CD4-positive, alpha-beta memory T cell (primary cell): ENCODE measurements around the gene SDHB. TPM values are rescaled to one million over a fixed set of nuclear protein-coding genes. Genes with fewer than 3 reads are reported as not detected.

ENCODE experiments used
- CTCF ChIA-PET: fragments of 350-600 bp; sonication (Branson Sonifier 250); formaldehyde crosslinking; loops from one replicate; lab custom pipeline; 2021; ENCODE audit warnings: inconsistent platforms; ENCODE audit not compliant: partially characterized antibody; lab: Charles Lee
- POLR2A ChIA-PET: fragments of 350-600 bp; sonication (Branson Sonifier 250); formaldehyde crosslinking; loops from one replicate; lab custom pipeline; 2021; ENCODE audit not compliant: partially characterized antibody; lab: Charles Lee
- DNase-seq, 5 donors: peaks; one replicate each; pipeline versions ENCODE4 v3.0.0 to v3.0.0-alpha.2; 2020 to 2022; ENCODE audit warnings: mixed read lengths in 1 of 5
- H3K27ac ChIP-seq: one replicate; pipeline ENCODE4 v1.7.0; 2013; ENCODE audit warnings: low read depth, low read length
- H3K27me3 ChIP-seq: 2 replicates; pipeline ENCODE4 v1.7.0; 2013; ENCODE audit warnings: mild to moderate bottlenecking, low read length, moderate library complexity; ENCODE audit not compliant: insufficient read depth
- H3K36me3 ChIP-seq: 2 replicates; pipeline ENCODE4 v1.7.0; 2013; ENCODE audit warnings: mild to moderate bottlenecking, low read length, moderate library complexity; ENCODE audit not compliant: insufficient read depth
- H3K4me1 ChIP-seq: 2 replicates; pipeline ENCODE4 v1.7.0; 2013; ENCODE audit warnings: mild to moderate bottlenecking, low read length, moderate library complexity; ENCODE audit not compliant: insufficient read depth
- H3K4me3 ChIP-seq, 2 donors: one replicate each; pipeline ENCODE4 v1.7.0; 2013; ENCODE audit warnings: low read length in 2 of 2, mild to moderate bottlenecking in 1 of 2
- H3K9me3 ChIP-seq, 2 donors: one replicate each; pipeline ENCODE4 v1.7.0; 2013; ENCODE audit warnings: low read length in 2 of 2, control low read depth in 1 of 2; ENCODE audit not compliant: control insufficient read depth in 1 of 2
- H3K27ac Mint-ChIP-seq, 7 donors: one replicate each; pipeline ENCODE4 v1.8.0; 2020 to 2021; ENCODE audit warnings: mixed read lengths in 7 of 7, mild to moderate bottlenecking in 6 of 7, inconsistent platforms in 3 of 7, moderate library complexity in 3 of 7
- H3K27me3 Mint-ChIP-seq, 2 donors: one replicate each; pipeline ENCODE4 v1.8.0; 2020 to 2021; ENCODE audit warnings: mixed read lengths in 2 of 2
- H3K36me3 Mint-ChIP-seq, 2 donors: one replicate each; pipeline ENCODE4 v1.8.0; 2020 to 2021; ENCODE audit warnings: mixed read lengths in 2 of 2, inconsistent platforms in 1 of 2, mild to moderate bottlenecking in 1 of 2
- H3K4me1 Mint-ChIP-seq, 4 donors: one replicate each; pipeline ENCODE4 v1.8.0; 2020 to 2021; ENCODE audit warnings: mixed read lengths in 4 of 4, mild to moderate bottlenecking in 1 of 4
- H3K4me3 Mint-ChIP-seq, 8 donors: one replicate each; pipeline ENCODE4 v1.8.0; 2020 to 2021; ENCODE audit warnings: mixed read lengths in 8 of 8, mild to moderate bottlenecking in 7 of 8, moderate library complexity in 6 of 8, inconsistent platforms in 3 of 8
- H3K9me3 Mint-ChIP-seq, 8 donors: one replicate each; pipeline ENCODE4 v1.8.0; 2020 to 2021; ENCODE audit warnings: mixed read lengths in 8 of 8, mild to moderate bottlenecking in 5 of 8, inconsistent platforms in 3 of 8, moderate library complexity in 1 of 8
- intact Hi-C: fragments of 100-400 bp; cut with micrococcal nuclease; formaldehyde crosslinking; loops from one replicate; pipeline ENCODE4 v1.15.1; 2023
- polyA plus RNA-seq, 2 donors: library from polyadenylated mRNA; unstranded; fragments of 300-500 nt; fragmentation: Illumina TruSeq; gene quantifications; one replicate each; pipeline ENCODE4 v1.2.3, GENCODE V29; 2021
- total RNA-seq, 2 experiments: library from RNA; stranded (reverse); gene quantifications; one replicate each; pipeline ENCODE4 v1.2.3, GENCODE V29; 2021

SDHB gene
- total and polyA plus RNA-seq, 4 experiments from 2014 or later = 57.0 to 219 (median 109) TPM

DNA sequence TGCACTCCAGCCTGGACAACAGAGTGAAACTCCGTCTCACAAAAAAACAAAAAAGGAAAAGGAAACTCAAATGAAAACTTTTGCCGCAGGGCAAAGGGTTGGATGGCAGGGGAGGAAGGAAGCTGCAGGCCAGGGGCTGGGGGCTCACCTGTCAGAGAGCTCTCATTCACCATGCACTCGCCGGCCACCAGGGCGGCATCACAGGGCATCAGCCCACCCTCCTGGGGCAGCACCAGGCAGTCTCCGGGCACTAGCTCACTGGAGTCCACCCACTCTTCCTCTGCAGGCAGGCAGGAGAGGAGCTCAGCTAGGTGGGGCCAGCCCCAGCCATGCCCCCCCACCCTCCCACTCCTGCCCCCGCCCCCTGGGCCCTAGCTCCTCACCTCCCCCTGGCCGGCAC is 54.0 kb downstream of the SDHB start:
- intact Hi-C loops = no loop called here
- Histone ChIP-seq H3K27me3 (no peaks in the 10 kb centered on the region), H3K36me3 (peaks cover 34% of the 10 kb centered on the region), H3K9me3 (no peaks in the 10 kb centered on the region), H3K4me1 (no peaks in the 10 kb centered on the region), H3K27ac (no peak overlapping the region), H3K4me3 (no peak overlapping the region)
- no peak overlapping the region for H3K4me3 Mint-ChIP-seq
- H3K27me3 Mint-ChIP-seq = no peaks in the 10 kb centered on the region
- no peaks in the 10 kb centered on the region for H3K9me3 Mint-ChIP-seq
- POLR2A ChIA-PET = no interaction called here
- H3K36me3 Mint-ChIP-seq = peaks cover 38 to 60% of the 10 kb centered on the region in 2 donors
- no peak for DNase-seq
- CTCF ChIA-PET = no interaction called here
- no peaks in the 10 kb centered on the region for H3K4me1 Mint-ChIP-seq
- no peak overlapping the region for H3K27ac Mint-ChIP-seq

- no peak overlapping the region for H3K4me3 Mint-ChIP-seq
- H3K4me3 ChIP-seq = no peak overlapping the region
- ChIA-PET CTCF (no interaction called here), POLR2A (no interaction called here)
- H3K27me3 Mint-ChIP-seq = no peaks in the 10 kb centered on the region
- H3K36me3 ChIP-seq = peaks cover 23% of the 10 kb centered on the region
- H3K27ac Mint-ChIP-seq = no peak overlapping the region
- no peaks in the 10 kb centered on the region for H3K9me3 ChIP-seq
- intact Hi-C loops = no loop called here
- H3K4me1 ChIP-seq = no peaks in the 10 kb centered on the region
- DNase-seq = no peak
- H3K4me1 Mint-ChIP-seq = no peaks in the 10 kb centered on the region
- H3K36me3 Mint-ChIP-seq = peaks cover 30 to 52% of the 10 kb centered on the region in 2 donors
- no peaks in the 10 kb centered on the region for H3K9me3 Mint-ChIP-seq
- H3K27ac ChIP-seq = no peak overlapping the region
- no peaks in the 10 kb centered on the region for H3K27me3 ChIP-seq
Measured at GRCh38 chr1:16998589-16998988, 55.2 kb downstream of the SDHB start.

DNA sequence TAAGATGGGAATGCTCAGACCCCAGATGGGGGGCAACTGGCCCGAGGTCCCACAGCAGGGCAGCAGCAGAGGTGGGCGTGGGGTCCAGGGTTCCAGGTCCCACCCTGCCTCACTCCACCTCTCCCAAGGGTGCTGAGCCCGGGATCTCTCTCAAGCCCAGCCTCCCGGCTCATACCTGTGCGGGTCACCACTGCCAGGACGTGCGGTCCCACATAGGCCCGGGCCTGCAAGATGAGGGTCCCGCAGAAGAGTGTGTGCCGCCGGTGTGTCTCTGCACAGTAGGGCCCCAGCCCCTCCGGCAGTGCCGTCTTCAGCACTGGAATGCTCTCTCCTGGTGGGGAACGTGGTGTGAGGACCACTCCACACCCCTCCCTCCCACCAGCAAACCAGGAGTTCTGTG is 57.0 kb downstream of the SDHB start:
- Mint-ChIP-seq H3K4me3 (no peak overlapping the region), H3K27me3 (no peaks in the 10 kb centered on the region), H3K4me1 (no peaks in the 10 kb centered on the region), H3K36me3 (peaks cover 28 to 45% of the 10 kb centered on the region in 2 donors), H3K9me3 (no peaks in the 10 kb centered on the region), H3K27ac (no peak overlapping the region)
- Histone ChIP-seq H3K27me3 (no peaks in the 10 kb centered on the region), H3K9me3 (no peaks in the 10 kb centered on the region), H3K27ac (no peak overlapping the region), H3K36me3 (peaks cover 15% of the 10 kb centered on the region), H3K4me3 (no peak overlapping the region), H3K4me1 (no peaks in the 10 kb centered on the region)
- DNase-seq = no peak
- ChIA-PET CTCF (no interaction called here), POLR2A (no interaction called here)
- intact Hi-C loops = no loop called here

DNA sequence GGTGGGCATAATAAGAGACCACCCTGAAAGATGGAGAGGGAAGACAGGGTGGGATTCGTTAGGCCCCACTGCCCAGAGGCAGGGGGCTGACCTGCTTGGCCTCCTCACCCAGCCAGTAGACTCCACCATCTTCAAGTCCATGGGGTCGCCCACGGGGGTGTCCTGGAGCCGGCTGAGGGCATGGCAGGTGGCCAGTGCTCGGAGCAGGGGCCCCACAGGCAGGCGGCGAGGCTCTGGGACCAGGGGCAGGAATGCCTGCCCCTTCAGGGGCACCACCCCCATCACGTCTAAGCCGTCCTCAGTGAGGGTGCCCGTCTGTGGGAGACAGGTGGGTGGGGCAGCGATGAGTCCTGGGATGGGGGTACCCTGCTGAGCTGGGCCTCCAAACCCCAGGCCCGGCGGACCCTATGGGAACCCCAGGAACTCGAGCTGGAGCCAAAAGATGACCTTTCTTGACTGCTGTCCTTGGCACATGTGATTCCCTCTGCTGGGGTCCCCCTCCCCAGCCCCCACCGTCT is 60.3 kb downstream of the SDHB start:
- no peak overlapping the region for H3K4me3 ChIP-seq
- ChIA-PET POLR2A (no interaction called here), CTCF (no interaction called here)
- no peaks in the 10 kb centered on the region for H3K4me1 Mint-ChIP-seq
- no peaks in the 10 kb centered on the region for H3K27me3 Mint-ChIP-seq
- H3K27ac Mint-ChIP-seq = no peak overlapping the region
- H3K9me3 ChIP-seq = no peaks in the 10 kb centered on the region
- peaks cover 20% of the 10 kb centered on the region for H3K36me3 ChIP-seq
- H3K4me3 Mint-ChIP-seq = no peak overlapping the region
- no peak overlapping the region for H3K27ac ChIP-seq
- H3K9me3 Mint-ChIP-seq = no peaks in the 10 kb centered on the region
- H3K4me1 ChIP-seq = no peaks in the 10 kb centered on the region
- no peak for DNase-seq
- intact Hi-C loops = no loop called here
- H3K27me3 ChIP-seq = no peaks in the 10 kb centered on the region
- H3K36me3 Mint-ChIP-seq = peaks cover 16 to 39% of the 10 kb centered on the region in 2 donors

GRCh38 chr1:16992675-16993074 is 61.2 kb downstream of the SDHB start:
- Mint-ChIP-seq H3K27ac (no peak overlapping the region), H3K36me3 (peaks cover 17 to 37% of the 10 kb centered on the region in 2 donors), H3K4me1 (no peaks in the 10 kb centered on the region), H3K4me3 (no peak overlapping the region), H3K9me3 (no peaks in the 10 kb centered on the region), H3K27me3 (no peaks in the 10 kb centered on the region)
- DNase-seq = no peak
- Histone ChIP-seq H3K4me3 (no peak overlapping the region), H3K27ac (no peak overlapping the region), H3K4me1 (no peaks in the 10 kb centered on the region), H3K36me3 (peaks cover 21% of the 10 kb centered on the region), H3K27me3 (no peaks in the 10 kb centered on the region), H3K9me3 (no peaks in the 10 kb centered on the region)
- intact Hi-C loops = no loop called here
- ChIA-PET CTCF (no interaction called here), POLR2A (no interaction called here)

DNA sequence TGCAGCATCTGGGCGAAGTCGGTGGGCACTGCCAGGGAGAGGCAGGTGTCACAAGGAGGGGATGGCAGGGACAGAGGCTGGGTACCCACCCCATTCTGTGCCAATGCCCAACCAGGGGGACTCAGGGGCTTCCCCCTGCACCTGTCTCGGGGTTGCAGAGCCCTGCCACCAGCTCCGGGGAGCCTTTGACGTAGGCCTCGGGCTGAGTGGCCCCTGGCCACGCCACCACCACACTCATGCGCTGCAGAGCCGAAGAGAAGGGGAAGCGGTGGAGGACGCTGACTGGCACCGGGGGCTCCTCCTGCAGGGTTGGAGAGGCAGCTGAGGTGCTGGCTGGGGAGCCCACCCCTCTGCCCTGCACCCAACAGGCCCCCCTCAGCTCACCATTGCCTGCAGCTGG is 61.7 kb downstream of the SDHB start:
- peaks cover 22% of the 10 kb centered on the region for H3K36me3 ChIP-seq
- H3K4me1 Mint-ChIP-seq = no peaks in the 10 kb centered on the region
- no peak overlapping the region for H3K27ac Mint-ChIP-seq
- no peaks in the 10 kb centered on the region for H3K4me1 ChIP-seq
- H3K27me3 Mint-ChIP-seq = no peaks in the 10 kb centered on the region
- POLR2A ChIA-PET = no interaction called here
- CTCF ChIA-PET = no interaction called here
- no peaks in the 10 kb centered on the region for H3K9me3 Mint-ChIP-seq
- no peak overlapping the region for H3K4me3 ChIP-seq
- H3K9me3 ChIP-seq = no peaks in the 10 kb centered on the region
- DNase-seq = peak in 1 of 5 donors; percentile 15
- peaks cover 18 to 36% of the 10 kb centered on the region in 2 donors for H3K36me3 Mint-ChIP-seq
- H3K27ac ChIP-seq = no peak overlapping the region
- H3K27me3 ChIP-seq = no peaks in the 10 kb centered on the region
- intact Hi-C loops = no loop called here
- H3K4me3 Mint-ChIP-seq = no peak overlapping the region

DNA sequence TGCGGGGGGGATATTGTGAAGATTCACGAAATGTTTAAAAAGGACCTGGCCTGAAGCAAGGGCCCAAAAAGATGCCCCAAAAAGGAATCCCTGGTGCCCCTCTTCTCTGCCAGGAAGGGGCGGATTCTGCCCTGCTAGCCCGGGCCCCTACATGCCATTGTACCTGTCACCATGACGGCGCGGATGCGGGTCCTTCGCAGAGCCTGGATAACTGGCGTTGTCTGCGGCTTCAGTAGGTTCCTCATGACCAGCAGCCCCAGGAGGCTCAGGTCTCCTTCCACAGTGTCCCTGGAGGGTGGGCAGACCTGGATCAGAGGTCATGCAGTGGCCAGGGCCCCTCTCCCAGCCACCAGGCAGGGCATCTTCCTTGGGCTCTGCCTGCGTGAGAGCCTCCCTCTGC is 62.3 kb downstream of the SDHB start:
- Mint-ChIP-seq H3K9me3 (no peaks in the 10 kb centered on the region), H3K4me3 (no peak overlapping the region), H3K27ac (no peak overlapping the region), H3K4me1 (no peaks in the 10 kb centered on the region), H3K36me3 (peaks cover 18 to 37% of the 10 kb centered on the region in 2 donors), H3K27me3 (no peaks in the 10 kb centered on the region)
- CTCF ChIA-PET = no interaction called here
- intact Hi-C loops = no loop called here
- H3K27me3 ChIP-seq = no peaks in the 10 kb centered on the region
- no peaks in the 10 kb centered on the region for H3K4me1 ChIP-seq
- DNase-seq = no peak
- no peak overlapping the region for H3K4me3 ChIP-seq
- H3K36me3 ChIP-seq = peaks cover 22% of the 10 kb centered on the region
- H3K27ac ChIP-seq = no peak overlapping the region
- H3K9me3 ChIP-seq = no peaks in the 10 kb centered on the region
- POLR2A ChIA-PET = no interaction called here
